HUDEP-2 (cell line): ENCODE data around the gene IL11RA.

Experiments
- DNase-seq, 76 experiments: peaks; one replicate each; lab custom pipeline; 2025; ENCODE audit not compliant: unreplicated experiment in 76 of 76; lab: John Stamatoyannopoulos, UW

Gene IL11RA

DNA sequence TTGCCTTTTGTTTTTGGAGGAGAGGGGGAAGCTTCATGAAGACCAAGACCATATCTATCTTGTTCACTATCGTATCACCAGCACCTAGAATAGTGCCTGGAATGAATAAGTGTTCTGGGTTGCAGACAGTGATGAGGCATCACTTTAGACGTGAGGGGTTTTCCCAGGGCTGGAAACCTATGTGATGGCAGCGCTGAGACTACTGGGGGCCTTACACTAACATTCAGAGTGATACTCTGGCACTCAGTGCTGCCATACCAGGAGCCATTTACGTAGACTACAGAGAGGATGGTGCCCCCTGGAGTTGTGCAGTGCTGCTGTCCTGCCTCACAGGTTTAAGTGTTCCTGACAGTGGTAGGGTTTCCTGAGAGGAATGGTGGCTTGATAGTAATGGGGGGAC lies 32.2 kb downstream of the IL11RA start:
- DNase-seq: no peak

DNA sequence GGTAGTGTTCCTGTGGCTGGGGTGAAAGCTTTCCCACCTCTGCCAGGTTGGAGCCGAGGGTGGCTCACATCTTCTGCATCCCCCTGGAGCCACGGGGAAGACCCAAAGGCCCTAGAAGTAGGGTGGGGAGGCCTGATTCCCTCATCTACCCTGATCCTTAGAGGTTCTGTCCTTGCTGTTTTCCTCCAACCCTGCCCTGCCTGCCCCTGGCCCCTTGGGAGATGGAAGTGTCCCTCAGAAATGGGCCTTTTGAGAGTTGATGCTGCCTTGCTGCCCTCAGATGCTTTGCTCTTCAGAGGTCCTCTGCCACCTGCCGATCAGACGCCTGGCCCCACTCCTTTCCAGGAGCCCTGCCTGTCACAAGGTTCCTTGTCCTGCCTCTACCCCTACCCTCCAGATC lies 32.8 kb downstream of the IL11RA start:
- no peak for DNase-seq

DNA sequence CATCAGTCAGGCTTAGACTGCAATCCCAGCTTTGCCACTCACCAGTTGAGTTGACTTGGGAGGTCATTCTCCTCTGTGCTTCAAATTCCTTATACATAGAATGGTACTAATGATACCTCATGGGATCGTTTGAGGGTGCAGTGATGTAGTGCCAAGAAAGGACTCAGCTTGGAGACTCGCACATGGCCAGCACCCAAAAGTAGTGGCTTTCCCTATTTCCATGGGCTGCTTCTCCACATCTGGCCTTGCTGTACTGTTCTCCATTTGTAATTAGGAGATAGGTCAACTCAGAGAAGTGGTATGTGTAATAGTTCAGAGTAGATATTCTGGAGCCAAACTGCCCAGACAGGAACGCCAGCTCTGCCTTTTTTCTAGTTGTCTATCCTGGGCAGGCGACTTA lies 33.6 kb downstream of the IL11RA start:
- no peak for DNase-seq

DNA sequence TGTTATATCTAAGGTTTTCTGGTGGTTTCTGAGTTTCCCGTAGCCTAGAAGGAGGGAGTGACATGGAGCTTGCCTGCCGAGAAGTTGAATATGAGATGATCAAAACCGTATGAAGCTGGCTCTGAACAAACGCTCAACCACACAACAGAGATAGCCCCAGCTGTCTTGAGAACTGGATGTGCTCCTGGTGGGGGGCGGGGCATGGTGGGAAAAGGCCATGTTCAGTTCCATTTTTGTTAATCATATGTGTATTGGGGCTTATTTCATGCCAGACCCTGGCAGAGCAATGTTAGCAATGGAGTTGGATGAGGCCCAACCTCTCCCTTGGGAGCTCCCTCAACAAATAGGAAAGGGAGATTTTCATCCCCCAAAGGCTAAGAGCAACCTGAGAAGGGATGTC lies 34.2 kb downstream of the IL11RA start:
- DNase-seq: no peak

DNA sequence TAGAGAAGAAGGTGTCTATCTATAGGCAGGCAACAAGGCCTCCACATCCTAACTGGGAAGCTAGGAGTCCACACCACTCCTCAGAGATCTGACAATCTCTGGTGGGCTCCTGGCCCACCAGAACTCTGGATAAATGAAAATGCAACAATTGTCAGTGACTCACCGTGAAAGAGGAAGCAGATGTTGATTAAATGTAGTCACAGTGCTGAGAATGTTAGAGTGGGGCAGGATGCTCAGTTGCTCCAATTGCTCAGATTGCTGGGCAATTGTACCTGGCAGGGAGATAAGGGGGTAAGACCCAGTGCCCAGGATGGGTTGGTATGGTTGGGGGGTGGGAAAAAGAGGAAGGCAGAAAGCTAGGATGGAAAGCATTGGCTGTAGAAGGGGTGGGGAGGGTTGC lies 34.7 kb downstream of the IL11RA start:
- DNase-seq: no peak

DNA sequence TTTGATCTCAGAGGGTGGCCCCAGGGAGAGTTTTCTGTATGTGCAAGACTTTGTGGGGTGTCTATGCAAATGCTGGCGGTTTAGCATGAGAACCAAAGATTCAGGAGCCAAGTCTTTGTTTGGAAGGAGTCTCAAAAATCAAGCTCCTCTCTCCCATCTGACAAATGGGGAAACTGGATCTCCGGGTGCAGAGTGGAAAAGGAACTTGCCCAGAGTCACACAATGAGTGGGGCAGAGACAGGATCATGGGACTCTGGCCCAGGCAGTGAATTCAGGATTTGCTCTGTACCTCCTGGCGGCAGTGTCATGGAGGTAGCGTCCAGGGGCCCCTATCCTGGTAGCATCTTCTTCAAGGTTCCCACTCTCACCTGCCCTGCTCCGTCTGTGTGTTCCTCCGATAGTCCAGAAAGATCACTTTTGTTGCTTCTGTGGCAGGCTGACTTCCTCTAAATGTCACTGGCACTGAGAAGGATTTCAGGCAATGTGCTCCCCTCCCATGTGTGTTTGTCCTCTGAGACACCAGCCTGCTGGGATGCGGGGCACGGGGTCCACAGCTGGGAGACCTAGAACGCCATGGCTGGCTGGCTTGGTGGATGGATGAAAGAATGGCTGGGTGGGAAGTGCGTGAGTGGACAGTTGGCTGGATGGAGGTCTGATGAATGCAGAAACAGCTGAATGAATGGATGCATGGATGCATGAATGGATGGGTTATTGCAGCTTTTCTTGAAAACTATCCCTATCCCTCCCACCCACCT lies 35.5 kb downstream of the IL11RA start:
- DNase-seq: no peak

DNA sequence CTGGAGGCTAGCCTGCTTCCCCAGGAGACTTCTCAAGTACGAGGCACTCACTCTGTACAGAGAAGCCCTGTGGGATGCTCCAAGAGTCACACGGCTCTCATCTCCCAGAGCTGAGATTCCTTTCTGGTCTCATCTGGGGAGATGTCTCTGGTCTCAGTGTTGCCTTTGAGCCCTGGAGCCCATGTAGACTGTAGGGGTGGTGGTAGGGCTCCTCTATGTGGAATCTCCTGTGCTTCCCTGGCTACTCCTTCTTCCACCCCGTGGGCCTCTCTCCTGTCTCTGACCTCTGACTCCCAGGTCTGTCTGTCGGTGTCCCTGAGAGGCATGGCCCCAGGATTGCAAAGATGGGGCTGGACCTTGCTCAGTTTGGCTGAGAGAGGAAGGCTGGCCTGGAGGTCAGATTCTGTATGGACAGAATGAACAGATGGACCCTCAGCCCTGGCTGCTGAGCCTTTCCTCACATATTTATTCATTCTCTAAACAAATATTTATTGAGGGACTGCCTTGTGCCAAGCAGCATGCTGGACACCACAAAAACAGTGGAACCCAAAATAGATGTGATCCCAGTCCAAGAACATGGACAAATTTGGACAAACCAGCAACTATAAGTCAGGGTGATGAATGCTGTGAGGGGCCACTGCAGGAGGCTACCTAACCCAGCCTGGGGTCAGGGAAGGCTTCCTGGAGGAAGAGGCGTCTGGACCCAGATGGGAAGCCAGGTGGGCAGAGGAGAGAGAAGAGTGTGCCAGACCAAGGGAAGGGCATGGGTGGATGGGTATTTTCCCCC lies 36.5 kb downstream of the IL11RA start:
- no peak for DNase-seq

DNA sequence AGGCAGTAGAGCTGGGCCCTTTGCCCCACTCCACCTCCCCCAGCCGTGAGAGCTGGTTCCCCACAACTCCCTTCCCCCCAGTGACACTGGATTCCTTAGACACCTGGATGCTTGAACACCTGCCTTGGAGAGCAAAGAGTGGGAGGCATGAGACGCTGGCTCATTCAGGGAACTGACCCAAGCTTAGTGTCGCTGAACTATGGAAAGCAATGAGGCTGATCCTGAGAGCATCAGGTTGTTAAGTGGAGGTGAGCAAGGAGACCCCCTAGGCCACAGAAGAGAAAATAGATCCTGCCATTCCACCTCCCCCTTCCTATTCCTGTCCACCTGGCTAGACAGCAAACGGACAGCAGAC lies 37.1 kb downstream of the IL11RA start:
- no peak for DNase-seq

DNA sequence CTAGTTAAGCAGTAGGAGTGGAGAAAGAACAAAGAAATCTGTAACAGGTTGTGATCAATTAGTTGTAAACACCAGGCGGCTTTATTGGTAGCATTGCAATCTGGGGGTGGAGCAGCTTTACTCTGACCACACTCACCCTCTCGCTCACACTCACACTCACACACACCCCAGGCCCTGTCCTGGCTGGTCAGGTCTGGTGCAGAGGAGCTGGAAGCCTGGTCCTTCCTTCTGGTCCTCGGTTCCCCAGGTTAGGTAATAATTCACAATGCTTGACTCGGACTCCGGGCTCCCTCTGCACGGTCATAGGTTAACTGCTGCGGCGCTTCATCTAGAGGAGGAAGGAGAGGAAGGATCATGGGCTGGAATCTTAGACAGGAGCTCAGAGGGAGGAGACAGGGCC lies 37.5 kb downstream of the IL11RA start:
- DNase-seq: no peak

DNA sequence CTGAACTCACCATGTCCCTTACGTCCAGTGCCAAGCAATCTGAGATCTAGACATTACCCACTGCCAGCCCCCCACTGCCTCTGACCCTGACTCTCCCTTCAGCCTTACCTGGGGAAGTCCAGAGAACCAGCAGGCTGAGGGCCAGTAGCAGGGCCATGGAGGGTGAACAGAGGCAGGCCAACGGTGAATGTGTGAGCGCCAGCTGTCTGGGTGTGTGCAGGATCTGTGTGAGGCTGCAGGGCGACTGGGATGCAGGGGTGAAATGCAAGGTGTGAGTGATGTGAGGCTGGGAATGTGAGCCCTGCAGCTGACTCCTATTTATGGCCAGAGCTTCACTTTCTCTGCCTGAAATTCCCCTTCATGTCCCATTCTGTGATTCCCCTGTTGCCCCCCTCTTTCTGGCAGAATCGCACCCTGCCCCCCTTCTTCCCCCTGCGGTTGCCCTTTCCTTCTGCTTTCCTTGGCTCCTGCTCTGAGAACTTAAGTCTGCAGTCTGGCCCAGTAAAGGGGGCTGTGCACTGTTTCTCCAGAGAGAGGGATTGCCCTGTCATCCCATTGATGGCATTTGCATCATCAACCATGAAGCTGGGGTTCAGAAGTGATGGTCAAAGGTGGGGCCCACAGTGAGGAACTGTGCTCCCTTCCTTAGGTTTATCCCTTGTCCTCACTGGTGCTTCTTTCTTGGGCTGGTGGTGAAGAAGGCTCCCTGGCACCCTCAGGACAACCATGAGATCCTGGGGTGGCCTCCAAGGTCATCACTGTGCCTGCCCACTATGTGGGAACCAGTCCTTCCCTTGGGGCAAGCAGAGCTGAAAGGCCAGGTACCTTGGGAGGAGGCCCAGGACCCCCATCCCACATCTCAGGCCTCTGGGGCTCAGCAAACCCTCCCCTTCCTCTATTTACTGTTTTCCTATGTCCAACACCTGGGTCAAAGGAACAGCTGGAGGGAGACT lies 39.3 kb downstream of the IL11RA start, which contains the start of gene CCL19:
Gene CCL19 (minus strand): TSS at position 294 of the 953 bp plus-strand sequence. CDS start 137 bp downstream, at position 157.
- DNase-seq: no peak

DNA sequence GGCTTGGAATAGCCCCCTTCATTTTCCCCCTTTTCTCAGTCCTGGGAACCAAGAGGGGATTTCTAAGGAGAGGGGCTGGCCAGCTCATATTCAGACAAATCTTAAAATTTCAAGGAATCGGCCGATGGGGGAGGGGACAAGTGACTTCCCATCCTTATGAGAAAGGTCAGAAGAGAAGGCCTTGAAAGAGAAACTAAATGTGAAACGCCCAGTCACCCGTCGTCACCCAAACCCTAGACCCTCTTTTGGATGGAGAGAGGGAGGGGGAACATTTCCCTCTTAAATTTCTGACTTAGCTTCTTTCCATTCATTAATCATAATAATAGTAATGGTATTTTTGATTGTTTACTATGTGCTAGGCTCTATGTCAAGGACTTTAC lies 39.9 kb downstream of the IL11RA start:
- DNase-seq: no peak

DNA sequence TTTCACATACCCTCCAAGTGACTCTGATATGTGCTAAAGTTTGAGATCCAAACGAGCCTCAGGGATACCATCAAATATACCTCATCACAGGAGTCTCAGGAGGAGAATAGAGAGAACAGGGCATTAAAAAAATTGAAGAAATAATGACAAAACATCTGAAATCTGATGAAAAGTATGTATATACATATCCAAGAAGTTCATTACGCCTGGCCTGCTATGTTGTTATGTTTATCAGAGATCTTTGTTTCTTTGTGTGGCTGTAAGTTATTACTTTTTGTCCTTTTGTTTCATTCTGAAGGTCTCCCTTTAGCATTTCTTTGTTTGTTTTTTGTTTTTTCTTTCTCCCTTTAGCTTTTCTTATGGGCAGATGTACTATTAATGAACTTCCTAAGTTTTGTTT lies 41.6 kb downstream of the IL11RA start:
- DNase-seq: no peak

DNA sequence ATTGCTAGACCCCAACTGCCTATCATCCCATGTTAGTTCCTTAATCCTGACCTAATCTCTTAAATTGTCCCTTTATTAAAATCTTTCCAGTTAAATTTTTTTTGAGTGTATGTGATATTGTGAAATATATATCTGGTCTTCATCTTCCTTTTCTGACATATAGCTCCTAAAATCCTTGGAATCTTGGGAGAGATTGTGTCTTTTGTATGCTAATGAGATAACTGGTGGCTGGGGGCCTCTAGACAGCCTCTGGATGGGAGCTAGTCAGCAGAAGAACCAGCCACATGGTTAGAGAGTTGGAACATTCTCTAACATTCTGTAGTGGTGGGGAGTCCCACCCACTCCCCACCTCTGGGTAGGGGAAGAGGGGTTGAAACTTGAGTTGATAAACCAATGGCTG lies 42.8 kb downstream of the IL11RA start:
- no peak for DNase-seq

DNA sequence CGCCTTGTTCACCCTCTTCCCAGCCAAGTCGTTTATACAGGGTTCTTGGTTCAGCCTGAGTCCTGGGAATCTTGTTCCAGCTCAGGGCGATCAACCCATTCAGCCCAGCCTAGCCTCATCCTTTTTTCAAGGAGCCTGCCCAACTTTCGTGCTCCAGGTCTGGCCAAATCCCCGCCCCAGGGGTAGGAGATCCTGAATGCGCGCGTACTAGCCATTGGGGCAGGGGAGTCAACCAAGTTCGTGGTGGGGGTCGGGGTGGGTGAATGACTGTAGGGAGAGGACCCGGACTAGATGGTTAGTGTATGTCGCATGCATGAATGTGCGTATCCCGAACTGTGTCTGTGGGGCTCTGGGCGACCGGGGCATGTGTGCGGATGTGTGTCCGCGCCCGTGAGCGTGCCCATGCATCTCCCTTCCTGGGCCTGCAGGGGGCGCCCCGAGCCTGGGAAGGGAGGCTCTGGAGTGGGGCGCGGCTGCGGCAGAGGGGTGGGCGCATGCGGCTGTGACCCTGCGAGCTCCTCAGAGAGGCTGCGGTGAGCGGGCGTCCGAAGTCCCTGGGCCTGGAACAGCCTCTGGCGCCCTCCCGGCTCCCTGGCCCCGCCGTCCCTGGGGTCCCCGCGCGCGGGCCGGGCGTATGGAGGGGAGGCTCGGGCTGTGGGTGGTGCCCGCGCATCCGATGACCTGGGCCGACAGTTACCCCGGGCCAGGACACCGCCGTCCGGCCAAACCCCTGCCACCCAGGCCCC lies 49.2 kb downstream of the IL11RA start:
- peak in 52 of 76 experiments; percentile 1 to 60 (median 34) for DNase-seq

DNA sequence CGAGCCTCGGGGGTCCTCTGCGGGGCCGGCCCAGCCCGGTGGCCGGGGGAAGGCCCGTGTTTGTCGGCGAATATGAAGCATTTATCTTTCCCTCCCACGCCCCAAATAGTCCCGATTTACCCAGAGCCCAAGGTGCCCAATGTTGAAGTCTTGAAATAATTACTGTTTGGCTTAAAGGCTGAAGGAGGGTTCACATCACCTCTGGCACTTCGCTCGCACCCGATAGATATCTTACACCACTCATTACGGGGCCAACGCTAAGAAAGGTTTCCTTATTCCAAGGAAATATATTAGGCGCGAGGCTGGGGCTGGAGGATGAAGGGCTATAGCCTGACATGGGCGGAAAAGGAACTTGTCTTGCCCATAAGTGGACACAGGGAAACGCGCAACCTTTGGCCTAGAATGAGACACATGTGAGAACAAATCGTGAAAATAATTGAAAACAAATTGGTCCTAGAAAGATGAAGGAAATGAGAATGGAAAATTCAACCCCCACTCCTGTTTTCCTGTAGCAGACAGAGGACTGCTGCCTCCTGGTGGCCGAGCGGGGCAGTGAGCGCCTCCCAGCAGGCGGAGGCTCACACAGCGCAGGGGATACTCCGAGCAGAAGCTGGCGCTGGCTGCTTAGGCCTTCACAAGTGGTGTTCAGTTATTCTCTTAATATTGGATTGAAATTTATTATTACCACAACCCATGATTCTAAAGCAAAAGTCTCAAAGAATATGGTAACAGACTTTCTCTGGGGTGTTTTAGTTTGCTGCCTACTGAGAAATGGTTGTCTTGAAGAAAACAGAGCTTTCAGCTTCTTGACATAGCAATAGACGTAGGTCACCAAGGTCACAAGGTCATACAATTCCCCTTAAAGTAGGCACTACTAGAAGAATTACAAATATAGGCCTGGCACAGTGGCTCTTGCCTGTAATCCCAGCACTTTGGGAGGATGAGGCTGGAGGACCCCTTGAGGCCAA lies 50.1 kb downstream of the IL11RA start:
- peak in 69 of 76 experiments; percentile 5 to 84 (median 53) for DNase-seq

DNA sequence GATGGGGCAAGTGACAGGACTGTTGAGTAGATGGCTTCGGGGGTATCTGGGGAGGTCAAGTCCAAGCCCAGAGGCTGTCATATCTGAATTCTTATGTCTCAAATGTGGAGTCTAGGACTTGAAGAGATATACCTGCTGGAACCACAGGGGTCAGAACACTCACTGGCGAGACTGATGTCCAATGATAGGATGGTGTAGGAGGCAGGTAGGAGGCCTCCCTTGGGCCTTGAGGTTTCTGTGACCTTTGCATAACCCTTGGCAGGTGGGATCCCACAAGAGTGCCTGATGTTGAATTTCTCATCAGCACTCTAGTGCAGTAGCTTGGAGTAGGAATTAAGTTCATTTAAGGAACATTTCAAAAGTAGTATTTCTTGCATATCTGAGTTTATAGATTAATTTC lies 55.1 kb downstream of the IL11RA start:
- DNase-seq: no peak

DNA sequence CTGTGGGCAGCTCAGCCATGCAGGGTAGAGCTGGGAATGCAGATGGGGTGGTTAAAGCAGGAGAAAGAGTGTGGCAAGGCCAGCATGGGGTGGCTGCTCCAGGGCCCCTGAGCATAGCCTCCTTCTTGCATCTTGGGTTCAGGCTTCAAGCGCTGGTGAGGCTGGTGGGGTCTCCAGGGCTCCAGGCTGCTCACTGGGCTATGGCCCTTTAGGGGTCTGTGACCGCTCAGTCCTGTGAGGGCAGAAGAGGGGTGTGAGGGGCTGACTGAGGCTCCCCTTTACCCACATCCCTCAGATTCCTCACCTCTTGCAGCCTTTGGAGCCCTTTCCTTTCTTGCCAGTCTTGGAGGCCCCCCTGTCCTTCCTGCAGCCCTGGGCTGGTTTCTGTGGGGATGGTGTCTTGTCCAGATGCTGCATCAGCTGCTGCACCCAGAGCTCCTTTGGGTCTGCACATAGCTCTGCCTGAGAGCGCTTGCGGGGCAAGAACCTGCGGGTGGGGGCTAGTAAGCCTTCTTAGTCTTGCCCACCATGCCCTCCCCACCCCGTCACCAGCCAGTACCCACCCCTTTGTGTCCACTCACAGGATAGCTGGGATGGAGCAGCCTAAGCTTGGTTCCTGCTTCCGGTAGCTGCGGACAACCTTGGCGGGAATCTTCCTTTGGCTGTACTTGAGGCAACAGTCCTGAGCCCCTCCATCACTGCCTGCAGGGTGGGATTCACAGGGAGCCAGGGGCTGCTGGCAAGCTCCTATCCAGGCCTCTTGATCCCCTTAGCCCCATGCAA lies 57.4 kb downstream of the IL11RA start:
- no peak for DNase-seq

DNA sequence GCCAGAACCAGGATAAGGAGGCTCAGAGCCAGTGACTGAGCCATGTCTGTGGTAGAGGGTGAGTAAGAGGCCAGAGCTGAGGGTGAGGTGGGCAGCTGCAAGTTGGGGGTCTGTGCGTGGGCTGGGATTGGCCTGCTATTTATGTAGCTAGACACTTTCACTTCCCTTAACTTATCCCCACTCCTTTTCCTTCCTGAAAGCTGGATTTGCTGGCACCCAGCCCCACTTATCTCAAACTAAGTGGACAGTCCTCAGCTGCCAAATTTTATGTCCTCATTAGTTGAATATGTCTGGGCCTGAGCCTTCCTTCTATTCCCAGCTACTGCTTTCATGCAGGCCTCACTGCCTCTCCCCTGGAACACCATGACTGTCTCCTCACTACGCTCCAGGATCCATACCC lies 58.0 kb downstream of the IL11RA start, which contains the start of gene CCL21:
Gene CCL21 (minus strand): TSS at position 114 of the 400 bp plus-strand sequence. CDS start 70 bp downstream, at position 44.
- no peak for DNase-seq
